Epithelial cell of esophagus (primary cell): Measurements from ENCODE around the gene ZNF598.

Source experiments
- DNase-seq: peaks from one replicate; pipeline ENCODE4 v3.0.0; 2010; ENCODE audit warnings: low read depth
- H3K4me3 ChIP-seq: 2 replicates; pipeline ENCODE4 v1.5.1; 2011; ENCODE audit warnings: mild to moderate bottlenecking, low read length, control low read depth
- CTCF ChIP-seq: IDR thresholded peaks from 2 replicates; pipeline ENCODE4 v1.5.1; 2011; ENCODE audit warnings: low read depth, mild to moderate bottlenecking, low read length, control low read depth, inconsistent platforms; ENCODE audit not compliant: insufficient read depth; ENCODE audit errors: missing control alignments

Gene ZNF598

GRCh38 chr16:2009164-2009711 lies 383 bp downstream of the ZNF598 start:
- peak overlapping the region; percentile 85 for H3K4me3 ChIP-seq
- DNase-seq, result no peak
- no peak for TF ChIP-seq CTCF

- TF ChIP-seq CTCF, result no peak
- peak; percentile 59 for DNase-seq
- H3K4me3 ChIP-seq, result peak overlapping the region; percentile 85
Measured at GRCh38 chr16:2008631-2009163, 924 bp downstream of the ZNF598 start.

- TF ChIP-seq CTCF, result no peak
- peak overlapping the region; percentile 85 for H3K4me3 ChIP-seq
- DNase-seq, result peak; percentile 96
Measured at GRCh38 chr16:2008009-2008526, 1.6 kb downstream of the ZNF598 start.

- no peak for TF ChIP-seq CTCF
- H3K4me3 ChIP-seq, result peak overlapping the region; percentile 85
- DNase-seq, result no peak
Measured at GRCh38 chr16:2007081-2007836, 2.4 kb downstream of the ZNF598 start.

- no peak for DNase-seq
- no peak overlapping the region for H3K4me3 ChIP-seq
- no peak for TF ChIP-seq CTCF
Measured at GRCh38 chr16:2006317-2006716, 3.3 kb downstream of the ZNF598 start.

GRCh38 chr16:2005646-2006045 lies 4.0 kb downstream of the ZNF598 start:
- TF ChIP-seq CTCF, result no peak
- no peak for DNase-seq
- H3K4me3 ChIP-seq, result no peak overlapping the region
